Upper lobe of left lung (tissue), 6 donors: Measurements from ENCODE around the gene ITPR2. TPM values are rescaled to one million over a fixed set of nuclear protein-coding genes. Genes with fewer than 3 reads are reported as not detected.

Experiments used
- ATAC-seq, 2 donors: fragments of 200-7000 bp; cut with Tn5 transposase; one replicate each; pipeline ENCODE4 v1.9.1; 2022; ENCODE audit warnings: mild to moderate bottlenecking in 2 of 2, moderate library complexity in 2 of 2; ENCODE audit not compliant: low FRiP score in 2 of 2
- DNase-seq, 2 donors: peaks; one replicate each; pipeline ENCODE4 v3.0.0-alpha.2; 2019 to 2020
- H3K27ac ChIP-seq, 4 donors: fragments of 200-600 bp; sonication (generic); one replicate each; pipeline ENCODE4 v1.5.1; 2016 to 2019
- H3K27me3 ChIP-seq, 4 donors: fragments of 200-600 bp; sonication (generic); one replicate each; pipeline ENCODE4 v1.5.1; 2017 to 2019
- H3K36me3 ChIP-seq, 4 donors: fragments of 200-600 bp; sonication (generic); one replicate each; pipeline ENCODE4 v1.5.1; 2016 to 2019
- H3K4me1 ChIP-seq, 4 donors: fragments of 200-600 bp; sonication (generic); one replicate each; pipeline ENCODE4 v1.5.1; 2018 to 2019
- H3K4me3 ChIP-seq, 4 donors: fragments of 200-600 bp; sonication (generic); one replicate each; pipeline ENCODE4 v1.5.1; 2017 to 2019; ENCODE audit warnings: mild to moderate bottlenecking in 2 of 4, moderate library complexity in 1 of 4
- H3K9me3 ChIP-seq, 4 donors: fragments of 200-600 bp; sonication (generic); one replicate each; pipeline ENCODE4 v1.5.1; 2018 to 2019
- EP300 ChIP-seq, 4 donors: sonication (generic); formaldehyde crosslinking; IDR thresholded peaks; one replicate each; pipeline ENCODE4 v1.5.1; 2017; ENCODE audit warnings: antibody characterized with exemption in 4 of 4, control low read depth in 2 of 4
- POLR2A ChIP-seq, 4 donors: fragments of 450-650 bp; IDR thresholded peaks; one replicate each; pipeline ENCODE4 v1.5.1; 2016 to 2017; ENCODE audit warnings: antibody characterized with exemption in 4 of 4, mild to moderate bottlenecking in 2 of 4
- POLR2AphosphoS5 ChIP-seq, 2 donors: sonication (generic); formaldehyde crosslinking; IDR thresholded peaks; one replicate each; pipeline ENCODE4 v1.5.1; 2017; ENCODE audit warnings: antibody characterized with exemption in 2 of 2
- WGBS, 2 donors: methylation state at CpG; one replicate each; pipeline ENCODE4 v1.1.5; 2017 to 2018; 5-methylcytosine and 5-hydroxymethylcytosine counted together
- total RNA-seq, 6 donors: library from RNA; depleted of rRNA in 4 of 6; stranded (reverse); fragments of >200 nt in 4 of 6; gene quantifications; one replicate each; pipeline versions ENCODE4 v1.1.0 to v1.2.1, GENCODE V29; 2016 to 2021
- TF ChIP-seq, protein P1 (sequence below), 6 experiments: fragments of 450-650 bp in 4 of 6; fragments of 200-600 bp in 2 of 6; sonication (generic) in 2 of 6; IDR thresholded peaks; one replicate each; pipeline ENCODE4 v1.5.1; 2016 to 2019; ENCODE audit warnings: antibody characterized with exemption in 6 of 6
- donor health status: DM: no; HTN: no; CAD: no; lungs with moderate emphysema.
- donor health status: DM: no; HTN: yes; CAD: no; lungs with severe emphysema.

ITPR2 gene
- total RNA-seq, 6 donors from 2014 or later = 35.5 to 115 (median 45.0) TPM

DNA sequence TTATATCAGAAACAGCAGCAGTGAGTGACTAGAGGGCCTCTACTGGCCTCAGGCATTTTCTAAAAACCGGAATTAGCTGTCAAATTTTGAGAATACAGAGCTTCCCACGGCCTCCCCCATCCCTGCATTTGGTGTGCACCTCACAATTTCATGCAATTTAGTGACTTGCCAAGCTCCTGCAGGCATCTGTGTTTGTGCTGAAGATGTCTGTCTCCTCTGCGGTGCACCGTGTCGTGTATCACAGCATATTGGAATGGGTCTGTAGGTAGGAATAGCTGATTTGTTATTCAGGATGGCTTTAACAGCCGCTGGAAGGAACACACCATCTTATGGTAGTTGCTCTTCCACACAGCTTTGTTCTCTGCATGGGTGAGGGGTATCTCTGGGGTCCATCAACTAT lies 497.3 kb downstream of the ITPR2 start:
- H3K27ac ChIP-seq = no peak overlapping the region
- no peaks in the 10 kb centered on the region for H3K4me1 ChIP-seq
- no peaks in the 10 kb centered on the region for H3K27me3 ChIP-seq
- H3K9me3 ChIP-seq = peaks cover 0 to 4% (median 1%) of the 10 kb centered on the region in 4 donors
- TF ChIP-seq, protein P1, sequence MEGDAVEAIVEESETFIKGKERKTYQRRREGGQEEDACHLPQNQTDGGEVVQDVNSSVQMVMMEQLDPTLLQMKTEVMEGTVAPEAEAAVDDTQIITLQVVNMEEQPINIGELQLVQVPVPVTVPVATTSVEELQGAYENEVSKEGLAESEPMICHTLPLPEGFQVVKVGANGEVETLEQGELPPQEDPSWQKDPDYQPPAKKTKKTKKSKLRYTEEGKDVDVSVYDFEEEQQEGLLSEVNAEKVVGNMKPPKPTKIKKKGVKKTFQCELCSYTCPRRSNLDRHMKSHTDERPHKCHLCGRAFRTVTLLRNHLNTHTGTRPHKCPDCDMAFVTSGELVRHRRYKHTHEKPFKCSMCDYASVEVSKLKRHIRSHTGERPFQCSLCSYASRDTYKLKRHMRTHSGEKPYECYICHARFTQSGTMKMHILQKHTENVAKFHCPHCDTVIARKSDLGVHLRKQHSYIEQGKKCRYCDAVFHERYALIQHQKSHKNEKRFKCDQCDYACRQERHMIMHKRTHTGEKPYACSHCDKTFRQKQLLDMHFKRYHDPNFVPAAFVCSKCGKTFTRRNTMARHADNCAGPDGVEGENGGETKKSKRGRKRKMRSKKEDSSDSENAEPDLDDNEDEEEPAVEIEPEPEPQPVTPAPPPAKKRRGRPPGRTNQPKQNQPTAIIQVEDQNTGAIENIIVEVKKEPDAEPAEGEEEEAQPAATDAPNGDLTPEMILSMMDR (IDR thresholded peaks at IDR 0.05) = no peak
- no peak for TF ChIP-seq EP300 (IDR thresholded peaks at IDR 0.05)
- TF ChIP-seq POLR2AphosphoS5 (IDR thresholded peaks at IDR 0.05) = no peak
- no peak for TF ChIP-seq POLR2A (IDR thresholded peaks at IDR 0.05)
- 85 to 86% methylated on average over 6 of the region's 6 CpGs for WGBS, 2 donors
- no peak for ATAC-seq
- H3K36me3 ChIP-seq = peaks cover 3 to 9% (median 3%) of the 10 kb centered on the region in 4 donors
- no peak for DNase-seq
- no peak overlapping the region for H3K4me3 ChIP-seq

DNA sequence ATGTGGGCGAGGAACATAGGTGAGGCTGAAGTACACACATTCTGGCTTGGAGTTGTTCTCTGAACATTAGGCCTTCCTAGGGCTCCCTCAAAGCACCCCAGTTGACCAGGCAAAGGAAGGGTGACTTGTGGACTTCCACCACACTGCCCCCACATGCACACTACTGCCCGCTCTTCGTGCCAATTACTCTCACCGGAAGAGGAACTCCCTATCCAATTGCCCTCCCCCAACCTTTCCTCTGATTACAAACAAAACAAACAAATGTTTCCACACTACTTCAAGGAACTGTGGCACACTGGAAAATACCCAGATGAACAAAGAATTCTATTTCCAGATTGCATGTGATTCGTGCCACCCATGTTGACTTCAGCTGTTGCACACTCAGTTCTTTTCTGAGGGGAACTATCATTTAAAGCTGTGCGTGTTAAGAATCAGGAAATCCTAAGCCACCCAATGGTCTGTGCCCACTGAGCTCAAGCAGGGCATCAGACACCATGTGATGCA lies 498.3 kb downstream of the ITPR2 start:
- Histone ChIP-seq H3K27me3 (no peaks in the 10 kb centered on the region), H3K4me3 (no peak overlapping the region), H3K9me3 (peaks cover 0 to 4% (median 1%) of the 10 kb centered on the region in 4 donors), H3K27ac (peak overlapping the region in 2 of 4 donors; percentile 23 to 58), H3K36me3 (peaks cover 0 to 9% (median 3%) of the 10 kb centered on the region in 4 donors), H3K4me1 (no peaks in the 10 kb centered on the region)
- peak in 1 of 2 donors; percentile 31 for DNase-seq
- peak; percentile 73 to 85 for ATAC-seq
- WGBS, 2 donors = 70 to 84% methylated on average over 6 of the region's 6 CpGs
- TF ChIP-seq POLR2AphosphoS5 (IDR thresholded peaks at IDR 0.05) = peak; percentile 23 to 38
- peak in 1 of 4 donors; percentile 15 for TF ChIP-seq POLR2A (IDR thresholded peaks at IDR 0.05)
- TF ChIP-seq, protein P1 (IDR thresholded peaks at IDR 0.05) = no peak
- peak in 2 of 4 donors; percentile 58 to 90 for TF ChIP-seq EP300 (IDR thresholded peaks at IDR 0.05)

DNA sequence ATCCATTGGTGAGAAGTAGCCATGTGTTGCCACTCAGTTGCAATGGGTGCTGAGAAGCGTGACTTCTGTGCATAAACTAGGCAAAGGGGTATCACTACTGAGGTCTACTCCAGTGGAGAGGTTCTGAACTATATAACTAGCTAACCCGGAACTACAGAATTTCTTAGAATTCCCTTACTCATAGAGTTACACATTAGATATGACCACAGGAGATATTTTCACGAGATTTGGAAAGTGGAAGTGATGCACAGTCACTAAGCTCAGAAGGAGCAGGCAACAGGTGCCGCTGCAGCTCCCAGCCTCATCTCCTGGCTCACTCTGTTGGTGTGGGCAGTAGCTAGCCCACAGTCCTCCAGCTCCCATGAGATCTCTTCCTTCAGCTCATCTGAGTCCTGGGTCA lies 501.0 kb downstream of the ITPR2 start:
- no peak overlapping the region for H3K4me3 ChIP-seq
- WGBS, 2 donors = 88 to 90% methylated on average over 4 of the region's 4 CpGs
- H3K4me1 ChIP-seq = no peaks in the 10 kb centered on the region
- H3K27ac ChIP-seq = no peak overlapping the region
- ATAC-seq = peak; percentile 46 to 56
- TF ChIP-seq EP300 (IDR thresholded peaks at IDR 0.05) = no peak
- TF ChIP-seq POLR2AphosphoS5 (IDR thresholded peaks at IDR 0.05) = peak in 1 of 2 donors; percentile 12
- no peak for TF ChIP-seq POLR2A (IDR thresholded peaks at IDR 0.05)
- no peak for DNase-seq
- H3K27me3 ChIP-seq = no peaks in the 10 kb centered on the region
- H3K36me3 ChIP-seq = peaks cover 0 to 3% (median 0%) of the 10 kb centered on the region in 4 donors
- peaks cover 0 to 4% (median 1%) of the 10 kb centered on the region in 4 donors for H3K9me3 ChIP-seq

DNA sequence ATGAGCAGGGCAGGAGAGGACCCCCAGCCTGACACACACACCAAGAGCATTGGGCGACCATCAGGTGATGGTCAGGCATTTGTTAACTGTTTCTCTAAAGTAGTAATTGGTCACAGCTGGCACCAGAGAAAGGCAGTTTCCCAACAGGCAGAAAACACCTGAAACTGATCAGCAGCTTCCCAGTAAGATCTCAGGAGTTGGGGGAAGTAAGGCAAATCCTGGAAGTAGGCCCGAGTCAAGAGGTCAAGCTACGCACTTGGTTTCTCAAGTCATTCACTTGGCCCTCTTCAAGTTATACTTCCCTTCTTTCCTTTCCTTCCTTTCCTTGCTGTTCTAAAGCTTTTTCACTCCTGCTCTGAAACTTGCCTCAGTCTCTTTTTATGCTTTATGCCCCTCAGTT lies 501.9 kb downstream of the ITPR2 start:
- ATAC-seq (no peak), DNase-seq (no peak)
- H3K4me3 ChIP-seq = no peak overlapping the region
- WGBS, 2 donors = 73 to 92% methylated on average over 3 of the region's 3 CpGs
- H3K4me1 ChIP-seq = no peaks in the 10 kb centered on the region
- no peaks in the 10 kb centered on the region for H3K27me3 ChIP-seq
- no peak overlapping the region for H3K27ac ChIP-seq
- peaks cover 0 to 4% (median 1%) of the 10 kb centered on the region in 4 donors for H3K9me3 ChIP-seq
- TF ChIP-seq POLR2AphosphoS5 (IDR thresholded peaks at IDR 0.05) (no peak), POLR2A (IDR thresholded peaks at IDR 0.05) (no peak), EP300 (IDR thresholded peaks at IDR 0.05) (no peak)
- TF ChIP-seq, protein P1 (IDR thresholded peaks at IDR 0.05) = no peak
- peaks cover 0 to 3% (median 0%) of the 10 kb centered on the region in 4 donors for H3K36me3 ChIP-seq

DNA sequence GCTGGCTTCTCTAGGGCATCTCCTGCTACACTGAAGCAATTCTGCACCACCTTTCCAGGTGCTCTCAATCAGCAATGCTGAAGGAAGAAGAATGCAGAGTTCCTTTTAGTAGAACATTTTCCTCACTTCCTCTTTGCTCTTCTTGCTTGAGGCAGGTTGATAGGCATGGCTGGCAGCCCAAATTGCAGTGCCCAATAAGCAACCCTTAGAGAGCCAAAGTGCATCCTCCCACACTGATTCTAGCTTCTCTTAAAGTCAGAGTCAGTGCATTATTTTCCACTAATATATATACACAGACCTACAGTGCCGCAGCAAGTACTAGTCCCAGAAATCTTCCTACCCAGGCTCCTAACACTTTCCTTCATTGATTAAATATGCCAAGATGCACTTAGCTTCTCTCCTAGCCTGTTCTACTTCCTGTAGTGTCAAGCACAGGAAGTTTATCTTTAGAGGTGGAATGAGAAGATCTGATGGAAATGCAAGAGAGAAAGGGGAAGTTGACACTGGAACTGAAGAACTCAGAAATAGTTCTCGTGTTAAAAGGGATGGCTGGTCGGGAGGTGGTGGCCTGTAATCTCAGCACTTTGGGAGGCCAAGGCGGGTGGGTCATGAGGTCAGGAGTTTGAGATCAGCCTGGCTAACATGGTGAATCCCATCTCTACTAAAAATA lies 504.9 kb downstream of the ITPR2 start:
- no peaks in the 10 kb centered on the region for H3K27me3 ChIP-seq
- H3K9me3 ChIP-seq = no peaks in the 10 kb centered on the region
- 35 to 43% methylated on average over 4 of the region's 4 CpGs for WGBS, 2 donors
- no peak for DNase-seq
- TF ChIP-seq, protein P1 (IDR thresholded peaks at IDR 0.05) = no peak
- TF ChIP-seq POLR2AphosphoS5 (IDR thresholded peaks at IDR 0.05) (no peak), POLR2A (IDR thresholded peaks at IDR 0.05) (no peak), EP300 (IDR thresholded peaks at IDR 0.05) (no peak)
- ATAC-seq = peak in 1 of 2 donors; percentile 44
- H3K36me3 ChIP-seq = no peaks in the 10 kb centered on the region
- H3K4me3 ChIP-seq = no peak overlapping the region
- no peaks in the 10 kb centered on the region for H3K4me1 ChIP-seq
- no peak overlapping the region for H3K27ac ChIP-seq
